Stimulated activated naive CD8-positive, alpha-beta T cell treated with anti-CD3 and anti-CD28 coated beads, Interleukin-15, Interleukin-2, amounts not matched to agents 100 ng/mL and 50 ng/mL, for 24 hours (primary cell): ENCODE measurements around the gene MTA1.

Experiments used
- H3K27ac Mint-ChIP-seq: one replicate; pipeline ENCODE4 v1.8.0; 2021; ENCODE audit warnings: mild to moderate bottlenecking, mixed read lengths
- H3K27me3 Mint-ChIP-seq: one replicate; pipeline ENCODE4 v1.8.0; 2021; ENCODE audit warnings: mixed read lengths
- H3K36me3 Mint-ChIP-seq: one replicate; pipeline ENCODE4 v1.8.0; 2021; ENCODE audit warnings: low read depth, mixed read lengths
- H3K4me1 Mint-ChIP-seq: one replicate; pipeline ENCODE4 v1.8.0; 2021; ENCODE audit warnings: low read depth, mixed read lengths
- H3K4me3 Mint-ChIP-seq: one replicate; pipeline ENCODE4 v1.8.0; 2021; ENCODE audit warnings: mild to moderate bottlenecking, mixed read lengths
- H3K9me3 Mint-ChIP-seq: one replicate; pipeline ENCODE4 v1.8.0; 2021; ENCODE audit warnings: mixed read lengths

MTA1 gene

GRCh38 chr14:105411017-105411941 lies 8.3 kb upstream of the MTA1 start:
- H3K27ac Mint-ChIP-seq: no peak overlapping the region
- H3K27me3 Mint-ChIP-seq: peaks cover 26% of the 10 kb centered on the region
- H3K36me3 Mint-ChIP-seq: no peaks in the 10 kb centered on the region
- H3K9me3 Mint-ChIP-seq: no peaks in the 10 kb centered on the region
- peak overlapping the region; percentile 52 for H3K4me3 Mint-ChIP-seq
- H3K4me1 Mint-ChIP-seq: peaks cover 8% of the 10 kb centered on the region

DNA sequence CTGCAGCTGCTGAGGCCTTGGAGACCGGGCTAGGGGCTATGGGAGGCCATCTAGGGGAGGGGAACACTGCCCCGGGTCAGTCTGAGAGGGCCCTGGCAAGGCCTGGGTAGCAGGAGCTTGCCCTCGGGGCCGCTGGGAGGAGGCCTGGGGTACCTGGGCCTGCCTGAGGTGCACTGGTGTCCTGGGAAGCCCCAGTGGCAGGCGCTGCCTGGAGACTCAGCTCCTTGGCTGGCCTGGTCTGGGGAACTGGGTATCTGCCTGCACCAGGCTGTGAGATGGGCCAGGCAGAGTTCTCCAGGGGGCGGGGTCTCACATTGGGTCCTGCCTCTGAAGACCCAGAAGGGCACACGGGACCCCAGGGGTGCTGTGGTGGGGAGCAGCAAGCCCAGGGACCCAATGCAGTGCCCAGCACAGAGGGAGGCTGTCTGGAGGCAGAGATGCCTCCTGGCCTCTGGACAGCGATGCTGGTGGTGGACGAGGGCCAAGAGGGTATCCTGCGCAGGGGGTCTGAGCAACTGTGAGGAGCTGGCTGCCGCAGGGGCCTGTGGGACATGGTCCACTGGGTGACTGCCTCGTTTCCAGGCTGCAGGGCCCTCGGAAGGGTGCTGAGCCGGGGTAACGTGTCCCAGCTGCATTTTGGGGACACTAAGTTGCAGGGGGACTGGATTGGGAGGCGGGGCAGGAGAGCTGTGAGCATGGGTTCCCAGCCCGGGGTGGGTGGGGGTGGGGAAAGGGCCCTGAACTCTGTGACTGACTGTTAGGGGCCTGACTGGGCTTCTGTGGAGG lies 7.4 kb upstream of the MTA1 start:
- Mint-ChIP-seq H3K27me3 (peaks cover 26% of the 10 kb centered on the region), H3K36me3 (no peaks in the 10 kb centered on the region), H3K27ac (no peak overlapping the region), H3K4me3 (no peak overlapping the region), H3K9me3 (no peaks in the 10 kb centered on the region), H3K4me1 (peaks cover 8% of the 10 kb centered on the region)

- Mint-ChIP-seq H3K9me3 (no peaks in the 10 kb centered on the region), H3K27ac (no peak overlapping the region), H3K27me3 (peaks cover 26% of the 10 kb centered on the region), H3K4me3 (no peak overlapping the region), H3K36me3 (no peaks in the 10 kb centered on the region), H3K4me1 (peaks cover 8% of the 10 kb centered on the region)
These were observed 6.7 kb upstream of the MTA1 start for GRCh38 chr14:105412771-105413543.

- peaks cover 26% of the 10 kb centered on the region for H3K27me3 Mint-ChIP-seq
- no peaks in the 10 kb centered on the region for H3K36me3 Mint-ChIP-seq
- H3K4me3 Mint-ChIP-seq: no peak overlapping the region
- H3K27ac Mint-ChIP-seq: no peak overlapping the region
- peaks cover 8% of the 10 kb centered on the region for H3K4me1 Mint-ChIP-seq
- H3K9me3 Mint-ChIP-seq: no peaks in the 10 kb centered on the region
These were observed 6.1 kb upstream of the MTA1 start for GRCh38 chr14:105413544-105413886.

GRCh38 chr14:105414456-105415371 lies 4.9 kb upstream of the MTA1 start:
- Mint-ChIP-seq H3K4me3 (peak overlapping the region; percentile 74), H3K36me3 (no peaks in the 10 kb centered on the region), H3K9me3 (no peaks in the 10 kb centered on the region), H3K27me3 (peaks cover 26% of the 10 kb centered on the region), H3K4me1 (peaks cover 8% of the 10 kb centered on the region), H3K27ac (no peak overlapping the region)

DNA sequence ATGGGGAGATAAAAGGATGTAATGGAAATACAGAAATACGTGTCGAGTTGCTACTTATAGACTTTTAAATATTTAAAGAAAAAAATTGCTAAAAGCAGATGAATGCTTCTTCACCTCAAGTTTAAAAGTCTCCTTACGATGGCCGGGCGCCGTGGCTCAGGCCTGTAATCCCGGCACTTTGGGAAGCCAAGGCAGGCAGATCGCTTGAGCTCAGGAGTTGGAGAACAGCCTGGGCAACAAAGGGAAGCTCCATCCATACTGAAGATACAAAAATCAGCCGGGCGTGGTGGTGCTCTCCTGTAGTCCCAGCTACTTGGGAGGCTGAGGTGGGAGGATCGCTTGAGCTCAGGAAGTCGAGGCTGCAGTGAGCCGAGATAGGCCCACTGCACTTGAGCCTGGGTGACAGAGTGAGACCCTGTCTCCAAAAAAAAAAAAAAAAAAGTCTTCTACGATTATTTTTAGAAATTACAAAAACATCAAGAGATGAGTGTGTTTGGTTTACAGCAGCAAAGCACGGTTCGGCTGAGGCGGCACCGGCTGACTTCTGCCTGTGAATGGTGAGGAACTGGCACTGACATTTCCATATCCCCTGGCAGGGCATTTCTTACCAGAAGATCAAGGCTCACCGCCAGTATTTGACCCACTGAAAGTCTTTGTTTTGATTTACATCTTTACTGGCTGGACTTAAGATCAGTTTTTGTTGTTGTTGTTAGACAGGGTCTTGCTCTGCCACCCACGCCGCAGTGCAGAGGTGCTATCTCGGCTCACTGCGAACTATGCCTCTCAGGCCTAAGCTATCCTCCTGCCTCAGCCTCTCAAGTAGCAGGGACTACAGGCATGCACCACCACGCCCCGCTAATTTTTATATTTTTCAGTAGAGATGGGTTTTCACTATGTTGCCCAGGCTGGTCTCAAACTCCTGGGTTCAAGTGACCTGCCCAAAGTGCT lies 3.9 kb upstream of the MTA1 start:
- H3K27me3 Mint-ChIP-seq: peaks cover 20% of the 10 kb centered on the region
- peaks cover 8% of the 10 kb centered on the region for H3K4me1 Mint-ChIP-seq
- no peaks in the 10 kb centered on the region for H3K9me3 Mint-ChIP-seq
- H3K27ac Mint-ChIP-seq: no peak overlapping the region
- H3K4me3 Mint-ChIP-seq: peak overlapping the region; percentile 74
- no peaks in the 10 kb centered on the region for H3K36me3 Mint-ChIP-seq

DNA sequence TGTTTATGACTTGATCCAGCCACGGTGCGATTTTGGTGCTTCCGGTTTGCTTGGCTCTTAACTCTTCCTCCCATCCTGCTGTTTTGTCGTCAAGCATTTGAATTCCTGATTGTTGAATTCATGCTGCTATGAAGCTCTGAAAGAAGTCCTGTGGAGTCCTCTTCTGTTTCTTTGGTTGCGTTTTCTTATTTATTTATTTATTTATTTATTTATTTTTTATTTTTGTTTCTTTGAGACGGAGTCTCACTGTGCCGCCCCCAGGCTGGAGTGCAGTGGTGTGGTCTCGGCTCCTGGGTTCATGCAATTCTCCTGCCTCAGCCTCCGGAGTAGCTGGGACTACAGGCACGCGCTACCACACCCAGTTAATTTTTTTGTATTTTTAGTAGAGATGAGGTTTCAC lies 3.0 kb upstream of the MTA1 start:
- no peaks in the 10 kb centered on the region for H3K9me3 Mint-ChIP-seq
- peaks cover 17% of the 10 kb centered on the region for H3K4me1 Mint-ChIP-seq
- peaks cover 17% of the 10 kb centered on the region for H3K27me3 Mint-ChIP-seq
- H3K36me3 Mint-ChIP-seq: no peaks in the 10 kb centered on the region
- peak overlapping the region; percentile 17 for H3K4me3 Mint-ChIP-seq
- H3K27ac Mint-ChIP-seq: no peak overlapping the region

DNA sequence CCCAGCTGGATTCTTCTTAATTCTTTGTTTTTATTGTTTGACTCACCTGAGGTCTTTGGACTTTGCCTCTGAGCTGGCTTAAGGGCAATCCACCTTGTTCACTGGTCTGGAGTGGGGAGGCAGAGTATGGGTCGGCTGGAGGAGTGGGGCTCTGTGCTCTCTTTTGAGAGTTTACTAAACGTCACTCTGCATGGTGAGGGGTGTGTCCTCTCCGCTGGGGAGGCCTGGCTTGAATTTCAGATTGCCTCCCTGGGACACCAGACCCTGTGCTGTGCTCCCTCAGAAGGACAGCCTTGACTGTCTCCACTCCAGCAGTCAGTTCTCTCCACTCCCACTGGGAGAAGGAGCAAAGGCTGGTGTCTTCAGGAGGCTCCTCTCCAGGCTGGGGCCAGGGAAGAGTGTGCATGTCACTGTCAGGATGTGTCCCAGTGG lies 1.9 kb upstream of the MTA1 start:
- Mint-ChIP-seq H3K4me1 (peaks cover 27% of the 10 kb centered on the region), H3K9me3 (no peaks in the 10 kb centered on the region), H3K4me3 (peak overlapping the region; percentile 20), H3K27me3 (peaks cover 17% of the 10 kb centered on the region), H3K27ac (no peak overlapping the region), H3K36me3 (peaks cover 9% of the 10 kb centered on the region)

GRCh38 chr14:105418269-105419194 lies 1.1 kb upstream of the MTA1 start:
- no peaks in the 10 kb centered on the region for H3K9me3 Mint-ChIP-seq
- H3K27ac Mint-ChIP-seq: peak overlapping the region; percentile 55
- H3K4me1 Mint-ChIP-seq: peaks cover 30% of the 10 kb centered on the region
- H3K36me3 Mint-ChIP-seq: peaks cover 13% of the 10 kb centered on the region
- H3K27me3 Mint-ChIP-seq: peaks cover 9% of the 10 kb centered on the region
- H3K4me3 Mint-ChIP-seq: peak overlapping the region; percentile 74

DNA sequence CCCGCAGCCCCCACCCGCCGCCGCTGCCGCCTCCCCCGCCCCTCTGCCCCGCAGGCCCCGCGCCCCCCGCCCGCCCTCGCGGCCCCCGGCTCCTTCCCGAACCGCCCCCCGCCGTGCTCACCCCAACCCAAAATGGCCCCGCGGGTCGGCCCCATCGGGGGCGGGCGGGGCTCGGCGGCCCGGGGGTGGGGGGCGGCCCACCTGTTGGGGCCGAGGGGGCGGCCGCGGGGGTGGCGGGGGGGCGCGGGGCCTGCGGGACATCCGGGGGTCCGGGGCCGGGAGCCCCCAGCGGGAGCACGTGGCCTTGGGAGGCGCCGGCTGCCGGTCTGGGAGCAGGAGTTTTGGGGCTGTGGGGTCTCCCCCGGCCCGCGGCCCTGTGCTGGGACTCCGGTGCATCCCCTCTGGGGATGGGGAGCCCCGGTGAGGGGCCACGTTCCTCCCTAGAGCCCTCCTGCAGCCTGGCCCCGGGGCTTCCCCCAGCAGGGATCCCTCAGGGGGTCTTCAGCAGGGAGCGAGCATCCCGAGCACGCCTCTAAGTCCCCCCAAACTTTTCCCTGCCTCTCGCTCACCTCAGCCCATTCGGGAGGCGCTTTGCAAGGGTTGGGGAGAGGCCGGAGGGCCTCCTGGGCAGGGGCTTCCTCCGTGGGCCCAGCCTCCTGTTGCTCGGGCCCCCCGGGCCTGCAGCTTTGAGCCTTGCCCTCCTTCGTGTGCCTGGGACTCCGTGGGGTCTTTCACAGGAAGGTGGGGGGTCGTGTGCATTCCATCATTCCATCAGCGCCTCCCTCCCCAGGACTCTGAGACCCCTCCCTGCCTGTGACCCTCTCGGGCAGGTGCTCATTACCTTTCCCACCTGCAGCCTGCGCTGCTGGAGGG lies 710 bp downstream of the MTA1 start:
- Mint-ChIP-seq H3K27me3 (no peaks in the 10 kb centered on the region), H3K4me3 (peak overlapping the region; percentile 90), H3K27ac (peak overlapping the region; percentile 94), H3K4me1 (peaks cover 27% of the 10 kb centered on the region), H3K36me3 (peaks cover 24% of the 10 kb centered on the region), H3K9me3 (no peaks in the 10 kb centered on the region)

DNA sequence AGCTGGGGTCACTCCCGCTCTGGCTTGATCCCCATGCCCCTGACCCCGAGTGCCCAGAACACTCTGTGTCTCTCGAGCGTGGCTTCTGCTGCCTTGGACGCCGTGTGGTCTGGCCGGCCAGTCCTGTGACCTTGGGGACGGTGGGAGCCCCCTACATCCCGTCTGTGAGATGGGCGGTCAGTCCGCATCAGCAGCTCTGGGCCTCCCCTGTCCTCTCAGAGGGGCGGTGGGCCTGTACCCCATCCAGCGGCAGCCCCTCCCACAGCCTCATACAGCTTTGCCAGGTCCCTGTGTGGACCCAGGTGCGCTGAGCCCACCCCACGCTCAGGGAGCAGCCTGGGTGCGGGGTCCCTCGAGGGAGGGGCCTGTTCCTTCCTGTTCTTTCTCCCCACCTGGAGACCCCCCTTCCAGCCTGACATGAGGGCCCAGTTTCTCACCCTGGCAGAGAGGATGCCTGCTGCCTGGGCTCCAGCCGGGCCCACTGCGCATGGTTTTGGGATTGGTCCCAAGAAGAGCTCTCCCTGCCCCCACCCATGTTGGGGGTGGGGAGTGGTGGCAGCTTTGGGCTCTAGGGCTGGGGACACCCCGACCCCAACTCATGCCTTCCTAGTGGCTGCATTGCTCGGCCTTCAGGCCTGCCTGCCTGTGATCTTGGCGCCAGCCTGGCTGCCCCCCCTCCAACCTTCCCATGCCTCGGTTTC lies 1.5 kb downstream of the MTA1 start:
- Mint-ChIP-seq H3K36me3 (peaks cover 28% of the 10 kb centered on the region), H3K4me3 (peak overlapping the region; percentile 90), H3K27me3 (no peaks in the 10 kb centered on the region), H3K9me3 (no peaks in the 10 kb centered on the region), H3K4me1 (peaks cover 22% of the 10 kb centered on the region), H3K27ac (peak overlapping the region; percentile 94)
